Measurements from ENCODE around the gene PLSCR2. TPM values are rescaled to one million over a fixed set of nuclear protein-coding genes. Genes with fewer than 3 reads are reported as not detected.

The PLSCR2 gene
- total RNA-seq, 3 donors from 2014 or later = 0.82 to 2.8 (median 1.3) TPM

- no peak for ATAC-seq
- H3K9me3 ChIP-seq = no peaks in the 10 kb centered on the region
- H3K36me3 ChIP-seq (ENCODE audit: low read depth) = no peaks in the 10 kb centered on the region
- DNase-seq = no peak
- no peak overlapping the region for H3K4me3 ChIP-seq
- intact Hi-C loops (cut with DNase I, micrococcal nuclease) = no loop called here
- no peaks in the 10 kb centered on the region for H3K4me1 ChIP-seq (ENCODE audit: low read depth)
- no peak for TF ChIP-seq CTCF (IDR thresholded peaks at IDR 0.05)
These were observed 64.9 kb downstream of the PLSCR2 start for GRCh38 chr3:146404436-146404835.

DNA sequence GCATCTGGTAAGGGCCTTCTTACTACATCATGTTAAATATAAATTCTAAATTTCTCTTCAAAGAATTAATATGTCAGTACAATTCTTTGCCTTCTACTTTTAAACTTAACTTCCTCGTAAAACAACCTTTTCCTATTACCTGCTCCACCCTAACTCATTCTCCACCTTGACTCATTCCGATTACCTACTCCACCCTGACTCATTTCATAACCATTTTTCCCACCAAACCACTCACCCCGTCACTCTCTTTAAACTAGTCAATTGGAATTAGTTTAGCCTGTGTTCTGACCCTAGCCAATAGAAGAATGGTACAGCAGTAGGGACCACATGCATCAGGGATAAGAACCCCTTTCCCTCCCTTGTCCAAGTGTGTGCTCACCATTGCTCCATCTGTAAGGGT, 65.6 kb downstream of the PLSCR2 start:
- no peaks in the 10 kb centered on the region for H3K9me3 ChIP-seq
- H3K4me1 ChIP-seq (ENCODE audit: low read depth) = no peaks in the 10 kb centered on the region
- H3K4me3 ChIP-seq = no peak overlapping the region
- ATAC-seq = no peak
- DNase-seq = no peak
- no peaks in the 10 kb centered on the region for H3K36me3 ChIP-seq (ENCODE audit: low read depth)
- intact Hi-C loops (cut with DNase I, micrococcal nuclease) = no loop called here
- TF ChIP-seq CTCF (IDR thresholded peaks at IDR 0.05) = no peak

- intact Hi-C loops (cut with DNase I, micrococcal nuclease) = no loop called here
- TF ChIP-seq CTCF (IDR thresholded peaks at IDR 0.05) = no peak
- Histone ChIP-seq H3K4me1 (ENCODE audit: low read depth) (no peaks in the 10 kb centered on the region), H3K9me3 (no peaks in the 10 kb centered on the region), H3K36me3 (ENCODE audit: low read depth) (no peaks in the 10 kb centered on the region), H3K4me3 (no peak overlapping the region)
- ATAC-seq (no peak), DNase-seq (no peak)
These were observed 72.6 kb downstream of the PLSCR2 start for GRCh38 chr3:146396792-146397191.

DNA sequence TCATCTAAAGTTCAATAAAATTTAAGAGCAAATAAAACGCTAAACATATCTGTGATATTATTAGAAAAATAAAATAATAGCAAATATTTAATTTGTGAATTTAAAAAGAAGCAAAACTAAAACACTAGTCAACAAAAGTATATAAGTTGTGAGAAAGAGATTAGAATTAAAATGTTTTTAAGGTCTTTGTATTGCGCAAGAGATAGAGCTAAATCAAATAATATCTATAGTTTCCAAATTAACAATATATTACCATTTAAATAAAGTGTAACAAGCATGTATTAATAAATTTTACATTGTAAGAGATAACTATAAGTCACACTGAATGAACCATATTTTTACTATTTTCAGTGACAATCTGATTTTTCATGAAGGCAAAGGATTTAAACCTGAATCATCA, 74.2 kb downstream of the PLSCR2 start:
- Histone ChIP-seq H3K4me3 (no peak overlapping the region), H3K9me3 (no peaks in the 10 kb centered on the region), H3K36me3 (ENCODE audit: low read depth) (no peaks in the 10 kb centered on the region), H3K4me1 (ENCODE audit: low read depth) (no peaks in the 10 kb centered on the region)
- intact Hi-C loops (cut with DNase I, micrococcal nuclease) = no loop called here
- ATAC-seq (no peak), DNase-seq (no peak)
- TF ChIP-seq CTCF (IDR thresholded peaks at IDR 0.05) = no peak

DNA sequence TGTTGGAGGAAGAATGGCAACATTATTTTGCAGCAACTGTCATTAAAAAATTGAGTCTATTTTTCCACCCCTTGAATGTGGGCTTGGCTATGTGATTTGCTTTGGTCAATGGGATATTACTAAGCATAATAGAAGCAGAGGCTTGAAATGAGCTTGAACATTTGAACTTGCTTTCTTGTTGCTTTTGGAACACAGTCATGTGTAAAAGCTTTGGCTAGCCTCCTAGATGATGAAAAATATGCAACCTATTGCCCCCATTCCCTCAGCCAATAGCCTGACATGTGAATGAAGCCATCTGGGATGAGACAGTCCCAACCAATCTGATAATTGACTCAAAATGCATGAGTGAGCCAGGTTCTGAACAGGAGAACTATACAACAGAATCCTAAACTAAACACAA, 78.4 kb downstream of the PLSCR2 start:
- H3K4me1 ChIP-seq (ENCODE audit: low read depth) = no peaks in the 10 kb centered on the region
- intact Hi-C loops (cut with DNase I, micrococcal nuclease) = no loop called here
- no peak overlapping the region for H3K4me3 ChIP-seq
- ATAC-seq (peak; percentile 14), DNase-seq (peak in 1 of 3 donors; percentile 17)
- TF ChIP-seq CTCF (IDR thresholded peaks at IDR 0.05) = no peak
- no peaks in the 10 kb centered on the region for H3K36me3 ChIP-seq (ENCODE audit: low read depth)
- H3K9me3 ChIP-seq = no peaks in the 10 kb centered on the region
